ENCODE data around the gene MAPK9. TPM values are rescaled to one million over a fixed set of nuclear protein-coding genes. Genes with fewer than 3 reads are reported as not detected.
A peak's percentile ranks its signal among the peaks of the same experiment; 100 is the strongest.

Gene MAPK9
- 34.4 and 35.2 TPM in 2 replicates for total RNA-seq (ENCODE audit: low replicate concordance)
- long read RNA-seq, full-length matches to known transcripts, result 1 of 12 reads
- long read RNA-seq, partial matches to known transcripts, result 3 of 12 reads
- long read RNA-seq, other reads (novel, unspliced or antisense), result 8 of 12 reads

DNA sequence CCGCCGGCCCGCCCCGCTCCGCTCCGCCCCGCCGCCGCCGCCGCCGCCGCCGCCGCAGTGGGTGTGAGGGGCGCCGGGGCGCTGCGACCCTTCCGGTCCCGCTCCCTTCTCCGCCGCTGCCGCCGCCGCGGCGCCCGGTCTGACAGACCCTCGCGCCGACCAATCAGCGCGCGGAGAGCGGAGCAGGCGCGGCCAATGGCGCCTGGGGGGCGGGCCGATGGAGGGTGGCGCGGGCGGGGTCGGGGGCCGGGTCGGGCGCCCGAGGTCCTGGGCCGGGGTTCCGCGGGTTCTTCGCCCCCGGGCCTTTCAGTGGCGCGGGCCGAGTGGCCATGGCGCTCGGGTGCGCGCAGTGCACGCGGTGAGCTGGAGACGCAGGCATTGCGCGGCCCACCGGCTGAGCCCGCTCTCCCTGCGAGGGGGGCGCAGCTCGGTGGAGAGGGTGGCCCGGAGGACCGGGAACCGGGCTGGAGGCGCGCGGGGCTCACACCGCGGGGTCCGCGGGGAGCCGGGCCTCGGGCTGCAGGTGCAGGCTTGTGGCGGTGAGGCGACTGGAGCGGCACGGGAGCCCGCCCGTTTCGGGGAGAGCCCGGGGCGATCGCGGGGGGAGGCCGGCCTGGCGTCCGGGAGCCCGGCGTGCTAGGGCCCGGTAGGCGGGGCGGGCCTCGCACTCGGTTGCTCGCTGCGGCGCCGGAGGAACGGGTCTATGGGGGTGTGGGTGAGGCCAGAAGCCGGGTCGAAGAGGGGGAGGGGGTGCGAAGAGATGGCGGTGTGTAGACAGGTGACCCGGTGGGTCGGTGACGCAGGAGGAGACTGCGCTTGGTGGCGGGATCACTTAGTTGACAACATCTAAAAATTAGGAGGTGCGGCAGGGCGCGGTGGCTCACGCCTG is at the start of gene MAPK9:
Gene MAPK9, minus strand, starts transcription at position 141 of the 889 bp plus-strand sequence. CDS start 11,522 bp downstream, outside the sequence.
- no peaks in the 10 kb centered on the region for H3K27me3 Mint-ChIP-seq
- H3K4me1 Mint-ChIP-seq (ENCODE audit: unreplicated experiment), result peaks cover 41% of the 10 kb centered on the region
- peak within 1 kb of the TSS; percentile 96 for H3K4me3 Mint-ChIP-seq
- peak; percentile 88 for DNase-seq (ENCODE audit: extremely low spot score, unreplicated experiment)
- H3K9me3 Mint-ChIP-seq, result no peaks in the 10 kb centered on the region
- peaks cover 5% of the 10 kb centered on the region for H3K36me3 Mint-ChIP-seq
- TF ChIP-seq, protein P1, sequence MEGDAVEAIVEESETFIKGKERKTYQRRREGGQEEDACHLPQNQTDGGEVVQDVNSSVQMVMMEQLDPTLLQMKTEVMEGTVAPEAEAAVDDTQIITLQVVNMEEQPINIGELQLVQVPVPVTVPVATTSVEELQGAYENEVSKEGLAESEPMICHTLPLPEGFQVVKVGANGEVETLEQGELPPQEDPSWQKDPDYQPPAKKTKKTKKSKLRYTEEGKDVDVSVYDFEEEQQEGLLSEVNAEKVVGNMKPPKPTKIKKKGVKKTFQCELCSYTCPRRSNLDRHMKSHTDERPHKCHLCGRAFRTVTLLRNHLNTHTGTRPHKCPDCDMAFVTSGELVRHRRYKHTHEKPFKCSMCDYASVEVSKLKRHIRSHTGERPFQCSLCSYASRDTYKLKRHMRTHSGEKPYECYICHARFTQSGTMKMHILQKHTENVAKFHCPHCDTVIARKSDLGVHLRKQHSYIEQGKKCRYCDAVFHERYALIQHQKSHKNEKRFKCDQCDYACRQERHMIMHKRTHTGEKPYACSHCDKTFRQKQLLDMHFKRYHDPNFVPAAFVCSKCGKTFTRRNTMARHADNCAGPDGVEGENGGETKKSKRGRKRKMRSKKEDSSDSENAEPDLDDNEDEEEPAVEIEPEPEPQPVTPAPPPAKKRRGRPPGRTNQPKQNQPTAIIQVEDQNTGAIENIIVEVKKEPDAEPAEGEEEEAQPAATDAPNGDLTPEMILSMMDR (conservative IDR thresholded peaks at IDR 0.05), result no peak
- H3K27ac Mint-ChIP-seq, result peak within 1 kb of the TSS; percentile 95

DNA sequence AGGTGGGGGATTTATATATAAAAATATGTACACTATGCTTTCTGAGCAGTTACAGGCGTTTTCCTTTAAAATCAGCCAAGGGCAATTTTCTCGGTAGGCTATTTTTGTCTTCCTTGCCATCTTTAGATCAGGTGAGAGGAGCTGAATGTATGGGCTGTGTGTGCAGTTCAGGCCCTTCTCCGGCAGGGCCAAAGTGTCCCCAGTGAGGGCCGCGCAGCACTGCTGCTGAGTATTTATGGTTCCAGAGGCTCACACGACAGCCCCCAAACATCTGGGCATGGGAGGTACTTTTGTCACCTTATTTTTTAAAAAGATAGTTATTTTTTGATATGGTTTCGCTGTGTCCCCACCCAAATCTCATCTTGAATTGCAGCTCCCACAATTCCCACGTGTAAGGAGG is 49.7 kb upstream of the MAPK9 start:
- Mint-ChIP-seq H3K36me3 (no peaks in the 10 kb centered on the region), H3K27ac (no peak overlapping the region), H3K9me3 (no peaks in the 10 kb centered on the region), H3K4me3 (no peak overlapping the region), H3K27me3 (peaks cover 10% of the 10 kb centered on the region), H3K4me1 (ENCODE audit: unreplicated experiment) (peaks cover 13% of the 10 kb centered on the region)
- DNase-seq (ENCODE audit: extremely low spot score, unreplicated experiment), result no peak
- TF ChIP-seq, protein P1 (conservative IDR thresholded peaks at IDR 0.05), result no peak

DNA sequence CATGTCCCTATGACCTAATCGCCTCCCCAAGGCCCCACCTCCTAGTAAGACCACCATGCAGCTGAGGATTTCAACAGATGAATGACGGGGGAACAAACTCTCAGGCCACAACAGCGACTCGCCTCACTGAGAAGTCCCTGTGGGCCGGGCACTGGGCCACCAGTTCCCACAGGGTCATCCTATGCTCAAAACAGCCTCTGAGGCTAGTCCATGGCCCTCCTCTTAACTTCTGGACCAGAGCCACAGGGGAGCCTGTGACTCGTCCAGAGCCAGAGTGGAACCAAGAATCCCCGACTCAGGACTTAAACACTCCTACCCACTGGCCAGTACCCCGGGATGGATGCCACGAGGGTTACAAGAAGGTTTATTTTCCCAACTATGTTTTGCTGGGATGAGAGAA is 49.0 kb upstream of the MAPK9 start:
- Mint-ChIP-seq H3K9me3 (no peaks in the 10 kb centered on the region), H3K36me3 (no peaks in the 10 kb centered on the region), H3K27me3 (peaks cover 9% of the 10 kb centered on the region), H3K4me3 (no peak overlapping the region), H3K27ac (no peak overlapping the region), H3K4me1 (ENCODE audit: unreplicated experiment) (peaks cover 13% of the 10 kb centered on the region)
- no peak for DNase-seq (ENCODE audit: extremely low spot score, unreplicated experiment)
- TF ChIP-seq, protein P1 (conservative IDR thresholded peaks at IDR 0.05), result no peak

DNA sequence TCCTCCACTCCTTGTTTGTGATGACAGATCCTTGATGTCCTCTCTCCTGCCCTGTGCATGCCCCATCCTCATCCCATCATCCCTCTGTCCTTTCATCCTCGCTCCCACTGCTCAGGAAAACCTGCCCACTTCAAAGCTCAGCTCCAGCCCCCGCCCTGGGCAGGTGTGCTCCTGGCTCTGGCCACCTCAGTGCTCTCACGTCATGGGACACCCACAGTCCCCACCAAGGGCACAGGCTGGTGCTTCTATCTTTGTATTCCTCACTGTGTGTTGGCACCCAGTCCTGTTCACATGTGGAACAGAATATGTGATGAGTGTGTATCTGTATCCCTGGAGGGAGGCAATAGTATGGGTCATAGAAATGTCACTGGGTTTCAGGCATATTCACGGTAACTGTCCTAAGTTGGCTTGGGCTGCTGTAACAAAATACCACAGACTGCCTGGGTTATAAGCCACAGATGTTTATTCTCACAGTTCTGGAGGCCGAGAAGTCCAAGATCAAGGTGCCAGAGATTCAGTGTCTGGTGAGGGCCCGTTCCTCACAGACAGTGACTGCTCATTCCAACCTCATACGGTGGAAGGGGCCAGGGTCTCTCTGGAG is 47.8 kb upstream of the MAPK9 start:
- H3K4me3 Mint-ChIP-seq, result no peak overlapping the region
- TF ChIP-seq, protein P1 (conservative IDR thresholded peaks at IDR 0.05), result no peak
- H3K27me3 Mint-ChIP-seq, result peaks cover 9% of the 10 kb centered on the region
- H3K27ac Mint-ChIP-seq, result no peak overlapping the region
- no peaks in the 10 kb centered on the region for H3K9me3 Mint-ChIP-seq
- H3K4me1 Mint-ChIP-seq (ENCODE audit: unreplicated experiment), result peaks cover 13% of the 10 kb centered on the region
- no peaks in the 10 kb centered on the region for H3K36me3 Mint-ChIP-seq
- no peak for DNase-seq (ENCODE audit: extremely low spot score, unreplicated experiment)

DNA sequence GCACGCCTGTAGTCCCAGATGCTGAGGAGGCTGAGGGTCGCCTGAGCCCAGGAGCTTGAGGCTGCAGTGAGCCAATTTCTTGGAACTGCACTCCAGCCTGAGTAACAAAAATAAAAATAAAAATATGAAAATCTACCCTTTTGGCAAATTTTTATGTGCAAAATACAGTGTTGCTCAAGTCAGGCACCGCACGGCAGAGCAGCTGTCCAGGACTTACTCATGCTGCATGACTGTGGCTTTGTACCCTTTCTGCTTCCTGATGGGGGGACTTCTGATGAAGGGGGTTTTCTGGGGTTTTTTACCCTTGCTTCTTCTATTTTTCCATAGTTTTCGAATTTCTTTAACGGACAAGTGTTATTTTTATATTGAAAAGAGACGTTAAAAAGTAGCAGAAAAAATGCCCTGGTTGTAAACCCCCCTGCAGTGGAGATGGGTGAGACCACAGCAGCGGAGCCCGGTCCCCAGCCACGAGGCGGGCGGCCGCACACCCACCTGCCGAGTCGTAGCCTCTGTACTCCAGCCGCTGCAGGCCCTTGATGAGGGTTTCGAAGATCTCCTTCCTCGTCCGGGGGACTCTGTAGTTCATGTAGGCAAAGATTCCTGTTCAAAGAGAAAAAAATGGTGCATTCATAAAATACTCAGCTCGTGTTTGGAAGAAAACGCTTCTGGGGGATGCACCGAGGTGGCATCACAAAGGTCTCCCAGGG is 46.3 kb upstream of the MAPK9 start:
- H3K27me3 Mint-ChIP-seq, result peaks cover 3% of the 10 kb centered on the region
- no peak overlapping the region for H3K4me3 Mint-ChIP-seq
- H3K27ac Mint-ChIP-seq, result no peak overlapping the region
- peaks cover 3% of the 10 kb centered on the region for H3K4me1 Mint-ChIP-seq (ENCODE audit: unreplicated experiment)
- H3K36me3 Mint-ChIP-seq, result peaks cover 5% of the 10 kb centered on the region
- TF ChIP-seq, protein P1 (conservative IDR thresholded peaks at IDR 0.05), result no peak
- DNase-seq (ENCODE audit: extremely low spot score, unreplicated experiment), result no peak
- H3K9me3 Mint-ChIP-seq, result no peaks in the 10 kb centered on the region

Measured in type B pancreatic cell (in vitro differentiated cells).